Smooth muscle cell (in vitro differentiated cells): ENCODE measurements around the gene MYL5. TPM values are rescaled to one million over a fixed set of nuclear protein-coding genes. Genes with fewer than 3 reads are reported as not detected.

Experiments used
- DNase-seq: peaks from one replicate; lab custom pipeline; 2025; ENCODE audit not compliant: unreplicated experiment; lab: John Stamatoyannopoulos, UW
- H2AFZ ChIP-seq: fragments of 200-600 bp; sonication (generic); 2 replicates; pipeline ENCODE4 v1.6.0; 2016; ENCODE audit warnings: antibody characterized with exemption, low read depth, mild to moderate bottlenecking
- H3F3A ChIP-seq: fragments of 200-600 bp; sonication (generic); 2 replicates; pipeline ENCODE4 v1.6.0; 2017; ENCODE audit warnings: antibody characterized with exemption, low read depth
- H3K27ac ChIP-seq: fragments of 200-600 bp; sonication (generic); 2 replicates; pipeline ENCODE4 v1.5.1; 2016; ENCODE audit warnings: low read depth, mild to moderate bottlenecking
- H3K27me3 ChIP-seq: fragments of 200-600 bp; sonication (generic); 2 replicates; pipeline ENCODE4 v1.6.1; 2016; ENCODE audit warnings: low read depth, mild to moderate bottlenecking
- H3K36me3 ChIP-seq: fragments of 200-600 bp; sonication (generic); 2 replicates; pipeline ENCODE4 v1.5.1; 2016; ENCODE audit warnings: low read depth
- H3K4me1 ChIP-seq: fragments of 200-600 bp; sonication (generic); 2 replicates; pipeline ENCODE4 v1.5.1; 2016; ENCODE audit warnings: low read depth
- H3K4me2 ChIP-seq: fragments of 200-600 bp; sonication (generic); 2 replicates; pipeline ENCODE4 v1.6.0; 2016; ENCODE audit warnings: mild to moderate bottlenecking
- H3K4me3 ChIP-seq: fragments of 200-600 bp; sonication (generic); 2 replicates; pipeline ENCODE4 v1.5.1; 2016; ENCODE audit warnings: mild to moderate bottlenecking
- H3K79me2 ChIP-seq: fragments of 200-600 bp; sonication (generic); 2 replicates; pipeline ENCODE4 v1.6.0; 2016; ENCODE audit warnings: low read depth, mild to moderate bottlenecking
- H3K9ac ChIP-seq: fragments of 200-600 bp; sonication (generic); 2 replicates; pipeline ENCODE4 v1.6.0; 2016; ENCODE audit warnings: low read depth
- H3K9me3 ChIP-seq: fragments of 200-600 bp; sonication (generic); replicated peaks from 2 replicates; pipeline ENCODE4 v1.5.1; 2016; ENCODE audit warnings: low read depth
- H4K20me1 ChIP-seq: fragments of 200-600 bp; sonication (generic); 2 replicates; pipeline ENCODE4 v1.6.0; 2016; ENCODE audit warnings: low read depth
- CTCF ChIP-seq: fragments of 200-600 bp; sonication (generic); IDR thresholded peaks from 2 replicates; pipeline ENCODE4 v1.5.1; 2017; ENCODE audit warnings: borderline replicate concordance, mild to moderate bottlenecking, antibody characterized with exemption; ENCODE audit not compliant: insufficient read depth, poor library complexity, severe bottlenecking
- WGBS: methylation state at CpG from one replicate; pipeline ENCODE4 v1.1.7; 2016; ENCODE audit warnings: low lambda C conversion rate; 5-methylcytosine and 5-hydroxymethylcytosine counted together
- polyA plus RNA-seq: library from polyadenylated mRNA; unstranded; fragments of >200 nt; fragmentation: Nextera tagmentation; extraction: Ambion mirVana; gene quantifications from 2 replicates; pipeline ENCODE4 v1.2.1, GENCODE V29; 2016
- total RNA-seq: library from RNA; depleted of rRNA; stranded (reverse); fragments of >200 nt; gene quantifications from 2 replicates; pipeline ENCODE4 v1.2.3, GENCODE V29; 2014

MYL5 gene
- total and polyA plus RNA-seq, 2 experiments from 2014 or later, result 6.7 to 6.8 TPM

GRCh38 chr4:650461-650860 lies 23.9 kb upstream of the MYL5 start:
- no peaks in the 10 kb centered on the region for H3K27me3 ChIP-seq

GRCh38 chr4:650951-651883 lies 23.1 kb upstream of the MYL5 start:
- Histone ChIP-seq H3K27ac (no peak overlapping the region), H4K20me1 (no peaks in the 10 kb centered on the region), H3K79me2 (no peaks in the 10 kb centered on the region), H3K27me3 (no peaks in the 10 kb centered on the region), H3K36me3 (no peaks in the 10 kb centered on the region), H2AFZ (no peak overlapping the region), H3K4me2 (no peak overlapping the region), H3F3A (no peaks in the 10 kb centered on the region), H3K4me3 (no peak overlapping the region), H3K9ac (no peak overlapping the region), H3K9me3 (no peaks in the 10 kb centered on the region), H3K4me1 (no peaks in the 10 kb centered on the region)
- TF ChIP-seq CTCF, result no peak
- DNase-seq, result no peak
- WGBS, result 81% methylated on average over 38 of the region's 49 CpGs

More at GRCh38 chr4:650461-650860, 23.9 kb upstream of the MYL5 start:
- Histone ChIP-seq H3K4me1 (no peaks in the 10 kb centered on the region), H3K9ac (no peak overlapping the region), H3K4me3 (no peak overlapping the region), H3F3A (no peaks in the 10 kb centered on the region), H4K20me1 (no peaks in the 10 kb centered on the region), H3K4me2 (no peak overlapping the region), H3K9me3 (no peaks in the 10 kb centered on the region), H3K36me3 (no peaks in the 10 kb centered on the region), H3K79me2 (no peaks in the 10 kb centered on the region), H3K27ac (no peak overlapping the region), H2AFZ (no peak overlapping the region)
- 91% methylated on average over 18 of the region's 18 CpGs for WGBS
- TF ChIP-seq CTCF, result no peak
- DNase-seq, result no peak

- no peak overlapping the region for H3K9ac ChIP-seq
- no peak overlapping the region for H3K4me3 ChIP-seq
- no peaks in the 10 kb centered on the region for H3K27me3 ChIP-seq
- H3K4me1 ChIP-seq, result no peaks in the 10 kb centered on the region
- H3K27ac ChIP-seq, result no peak overlapping the region
- no peaks in the 10 kb centered on the region for H3K79me2 ChIP-seq
- WGBS, result 90% methylated on average over 22 of the region's 24 CpGs
- no peaks in the 10 kb centered on the region for H3K9me3 ChIP-seq
- H4K20me1 ChIP-seq, result no peaks in the 10 kb centered on the region
- no peak overlapping the region for H2AFZ ChIP-seq
- no peaks in the 10 kb centered on the region for H3F3A ChIP-seq
- H3K36me3 ChIP-seq, result no peaks in the 10 kb centered on the region
- H3K4me2 ChIP-seq, result no peak overlapping the region
- no peak for TF ChIP-seq CTCF
- DNase-seq, result no peak
Measured at GRCh38 chr4:651884-652642, 22.3 kb upstream of the MYL5 start.
